GM18907 (cell line): ENCODE data around the gene HSD11B2.

Experiments used
- ATAC-seq: cut with Tn5 transposase; IDR thresholded peaks from one replicate; pipeline ENCODE4 v1.9.1; 2021; ENCODE audit warnings: mild to moderate bottlenecking, moderate library complexity; ENCODE audit not compliant: unreplicated experiment

HSD11B2 gene

GRCh38 chr16:67470359-67470758, 39.4 kb downstream of the HSD11B2 start:
- no peak for ATAC-seq

- no peak for ATAC-seq
Measured at GRCh38 chr16:67471758-67472384, 41.0 kb downstream of the HSD11B2 start.

- no peak for ATAC-seq
Measured at GRCh38 chr16:67474551-67475455, 43.9 kb downstream of the HSD11B2 start.

GRCh38 chr16:67477960-67478554, 47.1 kb downstream of the HSD11B2 start:
- ATAC-seq: no peak

- ATAC-seq: peak; percentile 91
Measured at GRCh38 chr16:67480833-67481560, 50.1 kb downstream of the HSD11B2 start, which contains the start of gene ATP6V0D1. Gene ATP6V0D1 (minus strand): TSS chr16:67481157. CDS start chr16:67481086, 71 bp downstream.

GRCh38 chr16:67481561-67482232, 50.8 kb downstream of the HSD11B2 start:
- peak; percentile 7 for ATAC-seq

- ATAC-seq: no peak
Measured at GRCh38 chr16:67482233-67482924, 51.5 kb downstream of the HSD11B2 start.

GRCh38 chr16:67483150-67483549, 52.2 kb downstream of the HSD11B2 start, which contains the start of gene AGRP:
Gene AGRP (minus strand): TSS chr16:67483547. CDS start chr16:67483398, 149 bp downstream.
- ATAC-seq: no peak

- ATAC-seq: no peak
Measured at GRCh38 chr16:67483731-67484525, 53.0 kb downstream of the HSD11B2 start.

- ATAC-seq: no peak
Measured at GRCh38 chr16:67486805-67487204, 55.9 kb downstream of the HSD11B2 start.
